GM18505 (cell line): ENCODE results near the gene CTDSPL2.
"Not testable (repeated sequence)": the region's sequence is repeated elsewhere in the genome, so short reads cannot be mapped to it uniquely, and the experiment has no call there.

Source experiments
- ATAC-seq: cut with Tn5 transposase; IDR thresholded peaks from one replicate; pipeline ENCODE4 v1.9.1; 2021; ENCODE audit not compliant: unreplicated experiment
- POLR2A ChIP-seq: IDR thresholded peaks from 4 replicates; pipeline ENCODE4 v1.6.1; 2011; ENCODE audit warnings: borderline replicate concordance; ENCODE audit not compliant: insufficient read depth, insufficient read length; ENCODE audit errors: extremely low read depth

Gene CTDSPL2

DNA sequence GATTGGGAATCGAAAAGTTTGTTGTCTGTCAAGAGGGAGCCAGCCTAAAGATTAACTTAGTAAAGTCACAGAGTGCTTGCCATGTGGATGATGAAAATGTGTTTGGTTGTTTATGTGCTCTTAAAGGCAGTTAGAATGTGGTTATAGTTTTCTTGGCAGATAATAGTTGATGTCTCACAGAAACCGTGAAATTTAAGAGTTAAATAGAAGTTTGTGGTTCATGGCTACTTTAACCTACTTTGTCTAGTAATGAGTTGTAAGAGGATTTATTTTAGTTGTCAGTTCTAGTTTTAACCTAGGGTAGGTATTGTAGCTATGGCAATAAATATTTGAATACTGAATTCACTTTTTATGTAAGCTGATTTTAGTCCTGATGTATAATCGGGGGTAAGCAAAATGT, 73.1 kb downstream of the CTDSPL2 start:
- no peak for TF ChIP-seq POLR2A
- ATAC-seq = no peak

DNA sequence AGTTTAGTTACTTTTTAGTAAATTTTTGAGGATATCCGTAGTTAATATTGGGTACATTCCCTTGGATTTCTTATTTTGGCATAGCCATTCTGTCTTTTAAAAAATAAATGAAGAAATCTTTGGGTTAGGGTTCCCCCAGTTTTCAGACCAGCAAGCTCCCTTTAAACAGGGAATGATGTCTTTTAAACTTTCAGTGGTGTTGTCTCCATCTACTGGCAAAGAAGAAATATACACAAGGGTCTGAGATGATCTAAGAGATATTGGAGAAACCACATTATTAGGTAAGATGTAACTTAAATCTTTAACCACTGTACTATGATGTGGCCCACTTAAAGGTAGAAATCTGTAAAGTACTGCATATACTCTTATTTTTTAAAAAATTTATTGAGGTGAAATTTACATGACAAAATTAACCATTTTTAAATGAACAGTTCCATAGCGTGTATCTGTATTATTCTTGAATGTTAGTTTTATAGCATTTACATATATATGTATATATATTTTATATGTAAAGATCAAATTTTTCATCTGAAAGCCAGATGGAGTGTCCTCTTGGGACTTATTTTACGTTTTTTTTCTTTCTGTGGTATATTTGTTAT, 74.4 kb downstream of the CTDSPL2 start:
- no peak for TF ChIP-seq POLR2A
- ATAC-seq = no peak

GRCh38 chr15:44516436-44516835, 89.0 kb downstream of the CTDSPL2 start:
- TF ChIP-seq POLR2A = no peak
- ATAC-seq = no peak

DNA sequence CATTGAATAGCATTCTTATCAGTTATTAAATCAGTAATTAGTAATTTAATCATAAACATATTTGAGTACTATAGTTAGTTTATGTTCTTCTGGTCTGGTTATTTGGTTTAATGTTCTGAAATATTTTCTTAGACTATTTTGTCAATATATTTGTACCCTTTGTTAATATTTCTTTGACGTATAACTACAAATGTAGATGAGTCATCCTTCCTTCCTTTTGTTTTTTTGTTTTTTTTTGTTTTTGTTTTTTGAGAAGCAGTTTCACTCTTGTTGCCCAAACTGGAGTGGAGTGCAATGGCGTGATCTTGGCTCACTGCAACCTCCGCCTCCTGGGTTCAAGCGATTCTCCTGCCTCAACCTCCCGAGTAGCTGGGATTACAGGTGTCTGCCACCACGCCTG, 92.1 kb downstream of the CTDSPL2 start:
- TF ChIP-seq POLR2A = no peak
- no peak for ATAC-seq

- no peak for ATAC-seq
- no peak for TF ChIP-seq POLR2A
Measured at GRCh38 chr15:44525018-44525417, 97.6 kb downstream of the CTDSPL2 start.

GRCh38 chr15:44527241-44527640, 99.8 kb downstream of the CTDSPL2 start:
- no peak for ATAC-seq
- no peak for TF ChIP-seq POLR2A

GRCh38 chr15:44529864-44530604, 102.6 kb downstream of the CTDSPL2 start:
- TF ChIP-seq POLR2A = no peak
- no peak for ATAC-seq

DNA sequence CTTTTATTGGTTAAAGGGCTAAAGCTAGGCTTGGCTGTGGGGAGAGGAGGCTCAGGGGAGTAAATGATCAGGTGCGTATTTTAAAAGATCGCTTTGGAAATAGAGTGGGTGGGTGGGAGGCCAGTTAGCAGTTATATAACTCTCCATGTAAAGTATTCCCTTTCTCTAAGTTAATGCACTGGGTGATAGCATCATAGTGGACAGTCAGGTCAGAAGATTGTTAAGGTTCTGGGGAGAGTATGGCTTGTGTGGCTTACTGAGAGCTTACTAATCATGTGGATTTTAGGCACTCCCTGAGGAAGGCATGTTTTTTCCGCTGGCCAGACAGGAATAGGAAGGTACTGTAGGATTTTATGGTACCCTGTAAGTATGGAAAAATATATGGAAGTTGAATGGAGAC, 103.2 kb downstream of the CTDSPL2 start:
- TF ChIP-seq POLR2A = no peak
- ATAC-seq = no peak

DNA sequence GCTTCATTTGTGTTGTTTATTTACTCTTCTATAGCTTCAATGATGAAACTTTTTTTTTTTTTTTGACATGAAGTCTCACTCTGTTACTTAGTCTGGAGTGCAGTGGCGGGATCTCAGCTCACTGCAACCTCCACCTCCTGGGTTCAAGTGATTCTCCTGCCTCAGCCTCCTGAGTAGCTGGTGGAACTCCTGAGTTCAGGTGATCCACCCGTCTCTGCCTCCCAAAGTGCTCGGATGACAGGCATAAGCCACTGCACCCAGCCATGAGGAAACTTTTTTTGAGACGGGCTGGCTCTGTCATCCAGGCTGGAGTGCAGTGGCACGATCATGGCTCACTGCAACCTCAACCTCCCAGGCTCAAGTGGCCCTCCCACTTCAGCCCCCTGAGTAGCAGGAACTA, 104.8 kb downstream of the CTDSPL2 start:
- not testable (repeated sequence) for ATAC-seq

DNA sequence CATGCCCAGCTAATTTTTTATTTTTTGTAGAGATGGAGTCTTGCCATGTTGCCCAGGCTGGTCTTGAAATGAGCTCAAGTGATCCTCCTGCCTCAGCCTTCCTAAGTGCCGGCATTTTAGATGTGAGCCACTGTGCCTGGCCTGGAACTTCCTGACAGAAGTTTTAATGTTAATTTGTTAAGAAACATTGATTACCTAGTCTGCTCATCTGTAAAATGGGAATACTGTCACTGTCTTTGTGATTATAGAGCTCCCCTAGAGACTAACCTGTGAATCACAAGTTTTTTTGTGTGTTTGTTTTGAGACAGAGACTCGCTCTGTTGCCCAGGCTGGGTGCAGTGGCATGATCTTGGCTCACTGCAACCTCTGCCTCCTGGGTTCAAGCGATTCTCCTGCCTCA, 105.3 kb downstream of the CTDSPL2 start:
- TF ChIP-seq POLR2A = no peak
- ATAC-seq = no peak

GRCh38 chr15:44535092-44535491, 107.7 kb downstream of the CTDSPL2 start:
- TF ChIP-seq POLR2A = no peak
- ATAC-seq = no peak

- ATAC-seq = no peak
- TF ChIP-seq POLR2A = no peak
Measured at GRCh38 chr15:44535523-44536301, 108.3 kb downstream of the CTDSPL2 start.

DNA sequence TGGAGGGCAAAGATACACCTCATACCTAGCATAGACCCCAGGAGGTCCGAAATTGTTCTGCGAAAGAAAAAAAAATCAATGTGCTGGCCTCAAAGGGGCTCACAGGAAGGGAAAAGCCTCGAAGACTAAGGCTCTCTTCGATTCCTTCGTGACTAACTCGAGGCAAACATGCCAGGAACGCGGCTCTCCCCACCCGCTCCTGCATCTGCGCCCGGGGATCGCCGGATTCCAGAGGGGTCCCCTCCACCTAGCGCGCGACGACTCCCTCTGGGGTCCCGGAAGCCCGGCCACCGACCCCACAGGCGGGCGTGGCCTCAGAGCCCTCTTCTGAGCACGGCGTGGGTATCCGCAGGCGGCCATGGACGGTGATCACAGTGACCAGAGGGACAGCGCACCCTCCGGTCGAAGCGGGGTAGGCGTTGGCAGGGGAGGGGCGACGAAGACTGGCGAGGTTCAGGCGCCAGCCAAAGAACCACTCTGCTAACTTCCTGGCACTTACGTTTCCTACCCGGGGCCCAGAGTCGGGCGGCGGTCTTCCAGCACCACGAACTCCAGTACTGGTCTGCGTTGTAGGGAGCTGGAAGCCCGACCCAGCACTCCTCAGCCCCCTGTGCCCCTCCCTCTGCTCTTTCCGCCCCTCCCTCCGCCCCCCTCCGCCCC, 109.0 kb downstream of the CTDSPL2 start:
- TF ChIP-seq POLR2A = peak; percentile 80
- ATAC-seq = peak; percentile 57
